KG1 (cell line): ENCODE measurements around the gene SETSIP.
A peak's percentile ranks its signal among the peaks of the same experiment; 100 is the strongest.
"Not testable (repeated sequence)": the region's sequence is repeated elsewhere in the genome, so short reads cannot be mapped to it uniquely, and the experiment has no call there.

ENCODE experiments used
- DNase-seq: peaks from one replicate; lab custom pipeline; 2025; lab: John Stamatoyannopoulos, UW

SETSIP gene

GRCh38 chr1:92075311-92075710 is at the start of gene SETSIP:
SETSIP (minus strand) TSS chr1:92075411; CDS start chr1:92075411, 0 bp downstream.
- no peak for DNase-seq

GRCh38 chr1:92123868-92124267 is 48.7 kb upstream of the SETSIP start:
- DNase-seq, result no peak

GRCh38 chr1:92118826-92119225 is 43.6 kb upstream of the SETSIP start:
- DNase-seq, result no peak

- DNase-seq, result no peak
Measured at GRCh38 chr1:92117526-92117925, 42.3 kb upstream of the SETSIP start.

- DNase-seq, result no peak
Measured at GRCh38 chr1:92108631-92109030, 33.4 kb upstream of the SETSIP start.

GRCh38 chr1:92105546-92106081 is 30.4 kb upstream of the SETSIP start:
- no peak for DNase-seq

- DNase-seq, result no peak
Measured at GRCh38 chr1:92096317-92096716, 21.1 kb upstream of the SETSIP start.

- DNase-seq, result no peak
Measured at GRCh38 chr1:92095874-92096273, 20.7 kb upstream of the SETSIP start.

GRCh38 chr1:92094595-92094994 is 19.4 kb upstream of the SETSIP start:
- no peak for DNase-seq

- no peak for DNase-seq
Measured at GRCh38 chr1:92094090-92094489, 18.9 kb upstream of the SETSIP start.

GRCh38 chr1:92091625-92092024 is 16.4 kb upstream of the SETSIP start:
- DNase-seq, result no peak

GRCh38 chr1:92087542-92087941 is 12.3 kb upstream of the SETSIP start:
- DNase-seq, result no peak

GRCh38 chr1:92085727-92086126 is 10.5 kb upstream of the SETSIP start:
- no peak for DNase-seq

GRCh38 chr1:92084651-92085050 is 9.4 kb upstream of the SETSIP start:
- DNase-seq, result no peak

- no peak for DNase-seq
Measured at GRCh38 chr1:92081031-92081430, 5.8 kb upstream of the SETSIP start.

- peak; percentile 57 for DNase-seq
Measured at GRCh38 chr1:92080128-92080985, 5.1 kb upstream of the SETSIP start, which contains the start of gene BTBD8. BTBD8 (plus strand) TSS chr1:92080345; CDS start chr1:92080572, 227 bp downstream.

GRCh38 chr1:92079441-92079840 is 4.2 kb upstream of the SETSIP start:
- DNase-seq, result no peak

- DNase-seq, result not testable (repeated sequence)
Measured at GRCh38 chr1:92078077-92078476, 2.9 kb upstream of the SETSIP start.

- DNase-seq, result no peak
Measured at GRCh38 chr1:92076363-92076762, 1.2 kb upstream of the SETSIP start.

- not testable (repeated sequence) for DNase-seq
Measured at GRCh38 chr1:92074446-92074845, 765 bp downstream of the SETSIP start.

- DNase-seq, result no peak
Measured at GRCh38 chr1:92070892-92071291, 4.3 kb downstream of the SETSIP start.

- DNase-seq, result no peak
Measured at GRCh38 chr1:92066321-92066720, 8.9 kb downstream of the SETSIP start.

- no peak for DNase-seq
Measured at GRCh38 chr1:92065042-92065441, 10.2 kb downstream of the SETSIP start.

GRCh38 chr1:92051948-92052347 is 23.3 kb downstream of the SETSIP start:
- no peak for DNase-seq
